NCI-H2107 (cell line): ENCODE data around the gene KEL.

Experiments used
- DNase-seq: peaks from one replicate; lab custom pipeline; 2025; lab: John Stamatoyannopoulos, UW

KEL gene

DNA sequence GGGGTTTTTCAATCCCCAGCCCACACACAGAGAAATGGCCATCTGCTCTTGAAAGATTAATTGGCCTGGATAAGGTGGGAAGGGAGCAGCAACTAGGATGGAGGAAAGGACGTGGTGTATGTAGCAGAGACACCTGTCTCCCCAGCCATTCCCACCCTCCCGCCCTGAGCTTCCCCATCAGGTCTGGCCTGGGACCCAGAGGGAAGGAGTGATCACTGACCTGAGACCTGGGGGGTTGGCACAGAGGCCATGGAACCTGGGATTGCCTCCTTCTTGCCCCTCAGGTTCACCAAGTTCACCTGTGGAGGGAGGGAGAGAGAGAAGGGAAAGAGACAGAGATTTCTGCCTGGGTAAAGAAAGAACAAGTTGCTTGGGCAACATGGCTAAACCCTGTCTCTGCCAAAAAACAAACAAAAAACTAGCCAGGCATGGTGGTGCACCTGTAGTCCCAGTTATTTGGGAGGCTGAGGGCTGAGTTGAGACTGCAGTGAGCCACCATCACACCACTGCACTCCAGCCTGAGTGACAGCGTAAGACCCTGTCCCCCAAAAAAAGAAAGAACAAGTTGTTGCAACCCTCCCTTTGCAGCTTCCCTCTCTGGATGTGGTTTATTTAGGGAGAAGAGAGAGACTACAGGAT lies 65.3 kb downstream of the KEL start:
- DNase-seq = no peak

DNA sequence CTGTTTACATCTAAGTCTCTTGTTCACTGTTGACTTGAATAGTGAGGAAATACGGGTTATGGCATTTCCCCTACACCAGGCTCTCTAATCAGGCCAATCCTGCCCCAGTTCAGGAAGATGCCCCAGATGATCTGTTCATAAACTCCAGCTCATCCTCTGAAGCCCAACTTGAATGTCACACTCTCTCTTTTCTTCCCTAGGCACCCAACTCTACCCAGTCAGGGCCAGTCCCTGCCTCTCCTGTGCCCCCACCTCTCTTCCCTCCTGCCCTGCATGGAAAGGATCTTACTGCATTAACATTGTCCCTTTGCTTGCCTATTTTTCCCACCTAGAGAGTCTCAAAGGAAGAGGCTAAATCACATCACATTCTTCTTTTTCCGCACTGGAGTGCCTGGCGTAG lies 66.0 kb downstream of the KEL start:
- DNase-seq = no peak

DNA sequence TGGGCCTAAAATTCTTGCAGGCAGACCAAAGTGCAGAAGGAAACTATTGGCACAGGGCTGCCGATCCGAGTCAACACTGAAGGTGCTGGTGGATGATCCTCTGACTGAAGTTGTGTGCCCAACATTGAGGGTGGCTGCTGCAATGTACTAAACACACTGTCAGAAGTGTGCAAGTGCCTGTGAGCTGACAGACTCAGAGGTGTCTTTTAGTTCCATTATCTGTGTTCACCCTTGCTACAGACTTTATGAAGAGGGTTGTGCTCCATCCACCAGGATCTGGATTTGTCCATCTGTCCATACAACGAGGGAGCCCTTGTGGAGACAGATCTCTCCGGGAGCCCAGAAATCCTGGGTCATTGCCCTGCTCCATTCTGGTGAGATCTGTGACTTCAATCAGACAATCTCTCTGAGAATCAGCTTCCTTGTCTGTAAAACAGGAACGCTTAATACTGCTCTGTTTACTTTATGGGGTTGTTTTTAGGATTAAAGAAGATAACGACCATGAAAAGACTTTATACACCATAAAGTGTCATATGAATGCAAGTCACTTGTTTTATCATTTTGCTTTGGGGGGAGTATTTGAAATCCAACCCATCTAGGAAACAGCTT lies 67.1 kb downstream of the KEL start:
- no peak for DNase-seq

DNA sequence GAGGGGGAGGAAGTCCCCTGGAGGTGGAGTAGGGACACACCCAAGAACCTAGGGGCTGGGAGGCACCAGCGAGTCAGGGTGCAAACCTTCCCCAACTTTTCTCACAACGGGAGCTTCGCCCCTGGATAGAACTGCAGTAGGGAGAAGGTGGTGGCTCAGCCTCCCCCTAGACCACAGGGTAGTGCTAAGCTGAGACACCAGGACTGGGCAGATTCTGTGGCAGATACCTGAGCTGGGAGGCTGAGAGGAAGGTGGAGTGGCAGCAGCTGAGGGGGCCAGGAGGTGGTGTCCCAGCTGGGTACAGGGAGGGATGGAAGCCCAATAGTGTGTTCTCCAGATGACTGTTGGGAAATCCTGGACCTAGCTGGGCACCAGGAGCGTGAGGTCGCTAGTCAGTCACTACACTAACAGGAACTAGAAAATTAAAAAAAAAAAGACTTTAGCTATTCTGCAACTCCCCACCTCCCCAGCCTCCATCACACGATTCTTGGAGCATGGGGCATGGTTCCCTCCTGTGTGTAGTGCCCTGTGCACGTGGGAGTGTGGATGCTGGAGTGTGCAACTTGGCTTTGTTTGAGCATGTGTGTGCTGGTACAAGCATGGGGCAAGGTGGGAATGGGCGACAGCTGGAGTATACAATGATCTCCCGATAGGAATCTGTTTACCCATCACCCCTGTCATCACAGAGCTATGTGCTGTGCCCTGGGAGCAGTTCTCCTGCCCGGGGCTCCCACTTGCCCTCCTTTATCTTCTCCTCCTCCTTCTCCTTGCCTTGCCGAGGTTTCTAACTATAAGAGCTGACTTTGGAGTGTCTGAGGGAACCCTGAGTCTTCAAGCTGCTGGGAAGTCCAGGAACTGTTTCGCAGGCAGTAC lies 67.8 kb downstream of the KEL start:
- DNase-seq = no peak

DNA sequence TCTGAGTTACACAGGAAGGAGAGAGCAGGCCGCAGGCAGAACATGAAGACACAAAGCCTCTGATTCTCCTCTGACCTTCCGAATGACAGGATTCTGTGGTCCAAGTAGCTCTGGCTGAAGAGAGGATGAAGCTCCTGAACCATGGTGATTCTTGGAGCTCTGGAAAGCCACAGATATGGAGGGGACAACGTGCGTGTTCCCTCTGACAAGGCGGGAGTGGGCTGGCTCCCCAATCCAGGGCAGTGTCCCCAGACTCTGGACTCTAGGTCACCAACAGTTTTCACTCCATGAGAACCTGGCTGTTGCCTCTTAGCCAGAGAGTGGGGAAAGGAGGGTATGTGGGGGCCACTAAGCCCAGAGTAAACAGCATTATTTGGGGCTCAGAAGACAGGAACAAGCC lies 69.2 kb downstream of the KEL start:
- DNase-seq = no peak

DNA sequence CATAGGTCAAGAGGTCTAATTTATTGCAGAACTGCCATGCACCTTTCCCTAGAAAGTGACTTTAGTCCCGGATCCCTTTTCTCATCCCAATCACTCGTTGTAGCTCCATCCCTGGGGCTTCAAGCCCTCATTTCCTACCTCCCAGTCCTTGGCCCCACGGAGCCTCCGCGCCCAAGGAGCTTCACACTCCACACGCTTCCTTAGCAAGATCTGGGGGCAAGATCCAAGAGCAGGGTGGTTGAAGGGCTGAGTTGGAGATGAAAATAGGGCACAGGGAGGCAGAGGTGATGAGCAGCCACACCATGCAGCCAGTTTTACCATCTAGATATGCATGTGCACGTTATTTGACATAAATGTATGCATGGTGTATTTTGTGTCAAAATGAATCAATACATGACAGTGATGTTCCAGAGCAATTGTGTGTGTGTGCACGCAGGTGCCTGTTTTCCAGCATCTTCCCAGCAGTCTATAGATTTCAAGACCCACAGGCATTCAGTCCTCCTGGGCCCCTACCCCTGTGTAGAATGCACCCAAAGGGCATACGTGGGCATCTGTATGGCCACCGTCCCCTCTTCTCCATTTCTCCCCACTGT lies 70.6 kb downstream of the KEL start:
- DNase-seq = no peak
